Measurements from ENCODE around the gene MAP4K4.

The MAP4K4 gene

DNA sequence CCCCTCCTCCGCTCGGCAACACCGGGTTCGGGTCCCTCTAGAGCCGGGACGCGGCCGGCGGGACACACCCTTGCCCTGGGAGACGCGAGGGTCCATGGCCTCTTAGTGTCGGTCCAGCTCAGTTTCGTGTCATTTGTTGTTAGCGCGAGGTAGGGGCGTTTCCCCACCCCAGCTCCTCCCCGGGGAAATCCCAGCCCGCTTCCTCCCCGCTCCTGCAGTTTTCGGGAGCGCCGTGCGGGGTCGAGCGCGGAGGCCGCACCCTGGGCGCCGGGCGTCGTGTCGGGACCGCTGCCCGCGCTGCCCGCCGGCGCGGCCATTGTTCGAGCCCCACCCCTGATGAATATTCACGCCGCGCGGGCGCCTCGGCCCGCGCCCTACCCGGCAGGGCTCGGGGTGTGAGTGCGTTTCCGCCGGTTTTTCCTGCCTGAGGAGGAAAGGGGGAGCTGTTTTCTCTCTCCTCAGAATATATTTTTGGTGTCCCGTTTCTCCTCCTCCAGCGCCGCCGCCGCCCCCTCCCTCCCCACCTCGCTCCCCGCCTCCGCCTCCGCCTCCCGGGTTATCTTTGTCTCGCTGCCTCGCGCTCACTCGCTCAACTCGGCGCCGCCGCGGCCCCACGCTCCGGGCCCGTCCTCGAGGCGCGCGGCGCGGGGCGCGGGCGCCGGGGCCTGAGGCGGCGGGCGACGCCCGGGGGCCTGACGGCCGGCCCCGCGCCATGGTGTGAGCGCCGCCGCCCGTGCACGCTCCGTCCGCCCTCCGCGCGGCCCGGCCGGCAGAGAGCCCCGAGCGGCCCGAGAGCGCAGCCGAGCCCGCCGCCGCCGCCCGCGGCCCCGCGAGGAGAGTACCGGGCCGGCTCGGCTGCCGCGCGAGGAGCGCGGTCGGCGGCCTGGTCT lies at the start of gene MAP4K4:
Gene MAP4K4 (plus strand): TSS at position 584 of the 890 bp plus-strand sequence. CDS start 374 bp downstream, outside the sequence.
- DNase-seq: peak; percentile 85

DNA sequence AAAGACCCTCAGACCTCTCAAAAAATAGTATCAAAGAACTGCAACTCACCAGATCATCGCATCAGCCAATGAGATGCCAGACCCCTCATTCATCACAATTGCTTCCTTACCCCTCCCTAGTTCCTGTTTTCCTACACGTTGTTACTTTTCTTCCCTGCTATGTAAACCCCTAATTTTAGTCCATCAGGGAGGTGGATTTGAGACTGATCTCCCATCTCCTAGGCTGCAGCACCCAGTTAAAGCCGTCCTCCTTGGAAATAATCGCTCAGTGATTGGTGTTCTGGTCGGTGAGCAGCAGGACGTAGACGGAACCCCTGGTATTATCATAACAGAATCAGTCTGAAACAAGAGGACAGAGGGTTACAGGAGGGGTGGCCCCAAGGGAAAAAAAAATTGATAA lies 44.0 kb upstream of the MAP4K4 start:
- no peak for DNase-seq

DNA sequence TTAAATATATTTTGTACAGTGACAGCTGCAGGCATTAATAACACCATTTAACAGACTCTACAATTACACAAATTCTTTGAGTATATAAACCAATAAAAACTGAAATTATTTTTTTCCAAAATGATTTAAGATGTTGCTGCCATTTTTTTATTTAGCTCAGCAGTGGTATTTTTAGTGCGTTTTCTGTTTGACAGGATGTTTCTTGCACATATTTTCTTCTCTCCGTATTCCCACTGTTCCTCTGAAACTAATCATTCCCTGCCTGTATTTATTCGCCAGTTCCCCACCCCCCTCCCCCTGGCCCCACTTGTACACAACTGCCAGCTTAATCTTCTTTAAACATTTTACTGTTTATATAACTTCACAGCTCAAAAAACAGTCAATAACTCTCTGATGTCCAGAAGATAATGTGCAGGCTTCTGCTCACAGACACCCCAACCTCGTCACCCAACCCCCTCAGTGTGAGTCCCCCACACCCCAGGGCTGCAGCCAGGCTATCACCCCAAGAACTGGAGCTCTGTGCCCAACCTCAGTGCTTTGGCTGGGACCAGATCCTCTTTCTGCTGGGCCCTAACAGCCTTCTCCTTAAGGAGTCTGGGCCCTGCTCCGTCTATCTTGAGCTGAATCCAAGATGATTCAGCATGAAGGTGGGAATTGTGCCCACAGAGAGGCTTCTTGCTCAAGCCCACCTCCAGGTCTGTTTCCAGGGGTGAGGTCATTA lies 41.6 kb upstream of the MAP4K4 start:
- no peak for DNase-seq

DNA sequence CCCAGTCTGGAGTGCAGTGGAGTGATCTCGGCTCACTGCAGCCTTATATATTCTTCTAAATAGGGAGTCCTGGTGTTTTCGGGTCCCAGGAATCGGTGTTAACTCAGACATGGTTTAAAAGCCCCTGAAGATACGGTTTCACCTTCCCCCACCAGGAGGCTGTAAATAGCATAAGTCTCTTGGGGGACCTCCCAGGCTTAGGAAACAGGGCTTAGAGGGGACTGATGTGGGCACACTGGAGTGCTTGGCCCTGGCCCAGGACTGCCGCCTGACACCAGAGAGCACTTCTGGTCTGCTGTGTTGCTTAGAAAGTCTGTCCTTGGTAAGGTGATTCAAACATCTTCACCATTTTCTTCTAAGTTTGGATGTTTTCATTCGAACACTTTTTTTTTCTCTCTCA lies 39.7 kb upstream of the MAP4K4 start:
- DNase-seq: no peak

DNA sequence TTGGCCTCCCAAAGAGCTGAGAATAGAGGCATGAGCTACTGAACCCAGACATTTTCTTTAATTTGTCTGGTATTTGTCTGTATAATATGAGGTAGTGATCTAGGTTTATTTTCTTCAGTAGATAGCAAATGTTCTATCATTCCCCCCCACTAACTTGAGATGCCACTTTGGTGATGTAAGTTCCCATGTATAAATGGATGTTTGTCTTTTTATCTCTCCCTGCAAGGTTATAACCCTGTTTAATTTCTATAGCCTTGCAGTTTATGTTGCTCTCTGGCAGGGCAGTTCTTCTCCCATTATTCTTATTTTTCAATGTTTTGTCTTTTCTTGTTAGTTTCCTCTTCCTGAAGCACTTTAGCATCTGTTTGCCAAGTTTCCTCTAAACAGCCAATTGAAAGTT lies 39.1 kb upstream of the MAP4K4 start:
- no peak for DNase-seq

DNA sequence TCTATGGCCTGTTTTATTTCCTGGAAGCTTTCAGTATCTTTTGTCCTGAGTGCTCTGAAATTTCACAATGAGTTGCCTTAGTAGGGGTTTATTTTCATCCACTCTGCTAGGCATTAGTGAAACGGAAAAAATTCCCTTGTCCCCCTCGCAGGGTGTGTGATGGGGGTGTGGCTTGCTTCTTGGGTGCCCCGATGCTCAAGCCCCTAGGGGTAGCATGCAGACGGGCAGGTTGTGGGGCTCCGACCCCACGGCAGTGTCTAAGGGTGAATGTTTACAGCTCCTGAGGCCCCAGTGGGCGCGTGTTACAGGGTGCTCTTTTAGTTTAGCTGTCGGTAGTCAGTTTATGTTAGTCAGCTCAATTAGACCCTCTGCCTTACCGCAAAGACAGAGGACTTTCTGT lies 32.2 kb upstream of the MAP4K4 start:
- no peak for DNase-seq

- no peak for DNase-seq
Observed at GRCh38 chr2:101667823-101668222, 29.7 kb upstream of the MAP4K4 start.

- DNase-seq: no peak
Observed at GRCh38 chr2:101672047-101672446, 25.5 kb upstream of the MAP4K4 start.

DNA sequence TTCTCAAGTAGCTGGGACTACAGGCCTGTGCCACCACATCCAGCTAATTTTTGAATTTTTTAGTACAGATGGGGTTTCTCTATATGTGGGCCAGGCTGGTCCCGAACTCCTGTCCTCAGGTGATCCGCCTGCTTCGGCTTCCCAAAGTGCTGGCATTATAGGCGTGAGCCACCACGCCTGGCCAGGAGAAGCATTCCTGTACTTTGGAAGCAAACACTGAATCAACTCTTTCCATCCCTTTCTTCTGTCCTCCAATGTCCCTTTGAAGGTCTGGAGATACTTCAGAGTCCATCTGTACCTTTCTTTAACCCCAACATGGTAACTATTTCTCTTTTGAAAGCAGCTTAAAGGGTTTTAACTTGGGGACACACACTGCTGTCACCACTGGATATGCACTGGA lies 23.6 kb upstream of the MAP4K4 start:
- DNase-seq: no peak

GRCh38 chr2:101675512-101675911 lies 22.0 kb upstream of the MAP4K4 start:
- peak; percentile 41 for DNase-seq

- no peak for DNase-seq
Observed at GRCh38 chr2:101676674-101677073, 20.8 kb upstream of the MAP4K4 start.

GRCh38 chr2:101677658-101678057 lies 19.8 kb upstream of the MAP4K4 start:
- no peak for DNase-seq

GRCh38 chr2:101678379-101678778 lies 19.1 kb upstream of the MAP4K4 start:
- DNase-seq: no peak

- DNase-seq: no peak
Observed at GRCh38 chr2:101679037-101679726, 18.3 kb upstream of the MAP4K4 start.

GRCh38 chr2:101679801-101680487 lies 17.6 kb upstream of the MAP4K4 start:
- DNase-seq: no peak

GRCh38 chr2:101682311-101682710 lies 15.2 kb upstream of the MAP4K4 start:
- no peak for DNase-seq

DNA sequence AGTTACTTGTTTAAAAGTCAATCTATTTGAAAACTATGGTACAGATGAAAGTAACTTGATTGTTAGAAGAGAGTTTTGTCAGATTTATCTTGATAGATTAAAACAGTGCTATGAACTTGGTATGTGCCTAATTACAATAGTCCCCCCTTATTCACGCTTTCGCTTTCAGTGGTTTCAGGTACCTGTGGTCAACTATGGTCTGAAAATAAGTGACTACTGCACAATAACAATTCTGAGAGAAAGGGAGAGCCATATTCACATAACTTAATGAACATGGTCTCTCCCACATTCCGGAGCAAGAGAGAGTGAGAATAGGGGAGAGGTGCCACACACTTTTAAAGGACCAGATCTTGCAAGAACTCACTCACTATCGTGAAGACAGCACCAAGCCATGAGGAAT lies 13.2 kb upstream of the MAP4K4 start:
- DNase-seq: no peak

DNA sequence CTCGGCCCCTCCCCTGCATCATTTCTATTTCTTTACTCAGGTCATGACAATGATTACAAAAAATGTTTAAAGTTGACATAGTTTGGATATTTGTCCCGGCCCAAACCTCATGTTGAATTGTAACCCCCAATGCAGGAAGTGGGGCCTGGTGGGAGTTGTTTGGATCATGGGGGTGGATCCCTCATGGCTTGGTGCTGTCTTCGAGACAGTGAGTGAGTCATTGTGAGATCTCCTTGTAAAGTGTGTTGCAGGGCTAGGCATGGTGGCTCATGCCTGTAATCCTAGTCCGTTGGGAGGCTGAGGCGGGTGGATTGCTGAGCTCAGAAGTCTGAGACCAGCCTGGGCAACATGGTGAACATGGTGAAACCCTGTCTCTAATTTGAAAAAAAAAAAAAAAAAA lies 9.2 kb upstream of the MAP4K4 start:
- no peak for DNase-seq

DNA sequence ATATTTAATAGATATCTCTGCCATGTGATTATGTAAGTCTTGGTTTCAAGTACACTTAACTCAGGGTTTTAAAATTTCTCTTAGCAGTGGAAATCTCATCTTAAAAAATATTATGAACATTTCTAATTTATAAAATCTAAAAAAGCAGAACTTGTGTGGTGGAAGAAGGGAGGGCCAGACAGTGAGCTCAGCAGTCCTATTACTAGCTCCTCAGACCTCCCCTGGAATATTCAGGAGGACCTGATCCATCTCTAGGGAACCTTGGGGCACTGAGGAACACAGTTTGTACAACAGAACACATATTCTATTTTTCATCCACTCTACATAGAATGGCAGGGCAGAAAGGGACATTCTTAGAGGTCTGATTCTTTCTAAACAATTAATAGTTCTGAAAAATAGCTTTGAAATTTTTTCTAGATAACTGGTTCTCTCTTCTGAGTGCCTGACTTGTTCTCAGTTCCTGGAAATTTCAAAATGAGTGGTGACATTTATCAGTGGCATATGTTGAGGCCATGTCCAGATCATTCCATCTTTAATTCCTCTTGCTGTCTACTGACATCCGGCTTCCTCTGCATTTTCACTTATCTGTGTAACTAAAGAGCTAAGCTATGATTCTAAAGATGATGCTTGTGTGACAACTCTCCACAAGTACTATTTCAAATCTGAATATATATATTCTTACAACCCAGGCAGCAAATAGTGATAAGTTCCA lies 8.2 kb upstream of the MAP4K4 start:
- DNase-seq: no peak

DNA sequence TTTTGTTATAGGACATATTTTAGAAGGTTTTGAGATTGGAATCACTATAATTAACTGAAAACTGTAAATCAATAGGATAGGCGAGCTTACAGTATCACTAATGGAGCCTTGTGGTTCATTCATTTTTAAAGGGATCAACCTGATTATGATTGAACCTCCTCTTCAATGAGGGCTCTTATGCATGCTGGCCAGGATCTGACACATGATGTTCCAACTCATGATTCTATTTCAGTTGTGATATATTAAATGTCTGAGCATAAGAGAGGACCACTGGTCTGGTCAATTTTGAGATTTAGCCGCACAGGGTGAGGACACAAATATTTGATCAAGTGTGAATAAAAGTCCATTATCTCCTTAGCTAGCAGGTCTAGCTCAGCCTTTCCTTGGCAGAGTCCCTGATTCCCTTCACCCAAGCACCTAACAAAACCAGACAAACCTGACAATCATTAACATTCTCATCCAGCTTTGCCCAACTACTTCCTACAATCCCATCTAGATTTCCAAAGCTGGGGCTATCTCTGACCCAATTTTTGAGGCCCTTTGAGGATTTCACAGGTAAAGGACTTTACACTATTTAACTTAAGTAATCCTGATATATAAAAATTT lies 6.9 kb upstream of the MAP4K4 start:
- no peak for DNase-seq

- no peak for DNase-seq
Observed at GRCh38 chr2:101692041-101692440, 5.5 kb upstream of the MAP4K4 start.

DNA sequence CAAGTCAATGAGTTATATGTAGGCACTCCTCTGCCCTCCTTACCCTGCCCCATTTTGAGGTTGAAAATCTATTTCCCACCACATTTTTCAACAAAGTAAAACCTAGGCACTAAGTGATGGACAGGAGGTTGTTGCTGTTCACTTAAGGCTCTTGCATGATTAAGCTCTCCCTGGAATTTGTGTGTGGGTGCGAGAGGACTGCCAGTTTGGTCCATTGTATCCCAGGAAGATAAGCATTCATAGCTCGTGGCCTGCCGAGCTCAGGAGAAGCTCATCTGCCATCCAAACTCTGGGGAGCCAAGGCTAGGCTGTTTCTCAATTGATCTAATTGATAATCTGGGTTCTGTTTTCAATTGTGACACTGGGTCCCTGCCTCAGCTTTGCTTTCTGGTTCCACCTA lies 4.7 kb upstream of the MAP4K4 start:
- no peak for DNase-seq
